HCT116 (cell line): ENCODE results near the gene RBM20. TPM values are rescaled to one million over a fixed set of nuclear protein-coding genes. Genes with fewer than 3 reads are reported as not detected.

Experiments used
- ATAC-seq: fragments of 200-7000 bp; cut with Tn5 transposase; 2 replicates; pipeline ENCODE4 v1.9.1; 2020; ENCODE audit warnings: mild to moderate bottlenecking, moderate library complexity
- BruUV-seq: library from RNA; stranded (reverse); fragments of 400-500 nt; replicated peaks from 2 replicates; lab custom pipeline; 2021; lab: Mats Ljungman, UMichigan
- CTCF ChIA-PET: fragments of 300-600 bp; sonication (Branson Sonifier 250); formaldehyde crosslinking; loops from one replicate; lab custom pipeline; 2021; ENCODE audit warnings: antibody characterized with exemption; lab: Charles Lee
- POLR2A ChIA-PET: fragments of 300-600, 350-600 bp; sonication (Branson Sonifier 250); formaldehyde crosslinking; loops from one replicate; lab custom pipeline; 2021; ENCODE audit warnings: antibody characterized with exemption; lab: Charles Lee
- RAD21 ChIA-PET, 2 experiments: fragments of 300-600 bp; sonication (Branson Sonifier 250); formaldehyde crosslinking; loops; one replicate each; lab custom pipeline; 2023; ENCODE audit warnings: low total read pairs in 2 of 2; ENCODE audit not compliant: uncharacterized antibody in 2 of 2, unreplicated experiment in 2 of 2, low non-redundant PET in 1 of 2; lab: Charles Lee
- DNase-seq: peaks from one replicate; pipeline ENCODE4 v3.0.0-alpha.2; 2010; ENCODE audit warnings: low read depth, low spot score
- H2AFZ ChIP-seq: fragments of 200-600 bp; shearing (Covaris generic), sonication (generic); 2 replicates; pipeline ENCODE4 v1.6.1; 2017; ENCODE audit warnings: low read depth, mixed run types, mixed read lengths, antibody characterized with exemption, low read length; ENCODE audit not compliant: poor library complexity, severe bottlenecking
- H3K27ac ChIP-seq: 2 replicates; pipeline ENCODE4 v1.5.1; 2012; ENCODE audit warnings: low read depth, low read length
- H3K27me3 ChIP-seq: fragments of 200-600 bp; sonication (generic); 2 replicates; pipeline ENCODE4 v1.6.1; 2016; ENCODE audit warnings: mixed run types, low read length, mixed read lengths; ENCODE audit not compliant: insufficient read depth
- H3K36me3 ChIP-seq, 2 experiments: fragments of 200-500 bp in 1 of 2; fragments of 200-600 bp in 1 of 2; sonication (Bioruptor generic) in 1 of 2; sonication (generic) in 1 of 2; 2 replicates each; pipeline versions ENCODE4 v1.5.1 to v1.6.1; 2014 to 2016; ENCODE audit warnings: low read length in 2 of 2, inconsistent platforms in 1 of 2, mixed read lengths in 1 of 2, mixed run types in 1 of 2; ENCODE audit not compliant: insufficient read depth in 2 of 2, control insufficient read depth in 1 of 2
- H3K4me1 ChIP-seq, 2 experiments: fragments of 200-600 bp in 1 of 2; sonication (generic) in 1 of 2; 2 replicates each; pipeline versions ENCODE4 v1.5.1 to v1.6.1; 2012 to 2017; ENCODE audit warnings: low read length in 2 of 2, inconsistent platforms in 1 of 2, mild to moderate bottlenecking in 1 of 2, mixed read lengths in 1 of 2, mixed run types in 1 of 2, moderate library complexity in 1 of 2; ENCODE audit not compliant: insufficient read depth in 2 of 2, control insufficient read depth in 1 of 2
- H3K4me2 ChIP-seq: fragments of 200-600 bp; sonication (generic); 2 replicates; pipeline ENCODE4 v1.6.1; 2017; ENCODE audit warnings: mixed run types, low read length, mixed read lengths
- H3K4me3 ChIP-seq, 2 experiments: fragments of 200-600 bp in 1 of 2; sonication (generic) in 1 of 2; replicated peaks in 1 of 2; 2 replicates each; pipeline ENCODE4 v1.5.1; 2011 to 2016; ENCODE audit warnings: low read length in 2 of 2, control low read depth in 1 of 2, low read depth in 1 of 2, mild to moderate bottlenecking in 1 of 2, mixed read lengths in 1 of 2, mixed run types in 1 of 2
- H3K79me2 ChIP-seq: fragments of 200-600 bp; sonication (generic); 2 replicates; pipeline ENCODE4 v1.6.1; 2017; ENCODE audit warnings: mild to moderate bottlenecking, mixed run types, low read length, moderate library complexity, mixed read lengths; ENCODE audit not compliant: insufficient read depth
- H3K9ac ChIP-seq: fragments of 200-600 bp; sonication (generic); 2 replicates; pipeline ENCODE4 v1.6.1; 2016; ENCODE audit warnings: low read length, mixed read lengths
- H3K9me2 ChIP-seq: fragments of 200-600 bp; sonication (generic), shearing (Covaris generic); 2 replicates; pipeline ENCODE4 v1.6.1; 2017; ENCODE audit warnings: mixed run types, mild to moderate bottlenecking, moderate library complexity; ENCODE audit not compliant: insufficient read depth
- H3K9me3 ChIP-seq, 2 experiments: fragments of 200-500 bp in 1 of 2; fragments of 200-600 bp in 1 of 2; sonication (Bioruptor generic) in 1 of 2; sonication (generic) in 1 of 2; 2 replicates each; pipeline ENCODE4 v1.6.1; 2014 to 2017; ENCODE audit warnings: low read length in 2 of 2, mixed read lengths in 2 of 2, inconsistent platforms in 1 of 2, low read depth in 1 of 2, mild to moderate bottlenecking in 1 of 2, mixed run types in 1 of 2, moderate library complexity in 1 of 2; ENCODE audit not compliant: control insufficient read depth in 1 of 2, insufficient read depth in 1 of 2
- H4K20me1 ChIP-seq: fragments of 200-600 bp; sonication (generic), shearing (Covaris generic); 2 replicates; pipeline ENCODE4 v1.6.1; 2017; ENCODE audit warnings: mixed run types, mild to moderate bottlenecking, moderate library complexity; ENCODE audit not compliant: insufficient read depth
- CBX3 ChIP-seq: IDR thresholded peaks from 2 replicates; pipeline ENCODE4 v1.6.1; 2012; ENCODE audit warnings: low read depth
- CEBPB ChIP-seq: IDR thresholded peaks from 2 replicates; pipeline ENCODE4 v1.6.1; 2012; ENCODE audit warnings: low read depth
- EGR1 ChIP-seq: IDR thresholded peaks from 2 replicates; pipeline ENCODE4 v1.6.1; 2012; ENCODE audit warnings: low read depth
- ELF1 ChIP-seq: IDR thresholded peaks from 2 replicates; pipeline ENCODE4 v1.6.1; 2012; ENCODE audit warnings: low read depth, borderline replicate concordance
- EZH2 ChIP-seq: fragments of 200-600 bp; sonication (generic); IDR thresholded peaks from 2 replicates; pipeline ENCODE4 v1.6.1; 2017; ENCODE audit warnings: antibody characterized with exemption, mixed run types
- EZH2phosphoT487 ChIP-seq: fragments of 200-600 bp; IDR thresholded peaks from 2 replicates; pipeline ENCODE4 v1.6.1; 2018; ENCODE audit warnings: antibody characterized with exemption, borderline replicate concordance
- FOSL1 ChIP-seq: IDR thresholded peaks from 2 replicates; pipeline ENCODE4 v1.6.1; 2012; ENCODE audit warnings: low read depth
- JUND ChIP-seq: IDR thresholded peaks from 2 replicates; pipeline ENCODE4 v1.6.1; 2012
- POLR2A ChIP-seq: IDR thresholded peaks from 2 replicates; pipeline ENCODE4 v1.7.0; 2011; ENCODE audit warnings: borderline replicate concordance; ENCODE audit not compliant: insufficient read depth, insufficient read length; ENCODE audit errors: extremely low read depth
- POLR2AphosphoS5 ChIP-seq: IDR thresholded peaks from 2 replicates; pipeline ENCODE4 v1.6.1; 2011; ENCODE audit warnings: mild to moderate bottlenecking, low read depth, low read length, moderate library complexity
- RAD21 ChIP-seq: IDR thresholded peaks from 2 replicates; pipeline ENCODE4 v1.6.1; 2012; ENCODE audit warnings: low read depth, mild to moderate bottlenecking
- SIN3A ChIP-seq: IDR thresholded peaks from 2 replicates; pipeline ENCODE4 v1.6.1; 2012; ENCODE audit warnings: low read depth
- SP1 ChIP-seq: IDR thresholded peaks from 2 replicates; pipeline ENCODE4 v1.6.1; 2012; ENCODE audit warnings: low read depth
- SRF ChIP-seq: IDR thresholded peaks from 2 replicates; pipeline ENCODE4 v1.6.1; 2012; ENCODE audit warnings: low read depth
- TCF7L2 ChIP-seq: IDR thresholded peaks from 2 replicates; pipeline ENCODE4 v1.7.0; 2011; ENCODE audit warnings: borderline replicate concordance, inconsistent platforms; ENCODE audit not compliant: insufficient read depth, insufficient read length; ENCODE audit errors: extremely low read depth
- ZNF274 ChIP-seq: fragments of 200-500 bp; sonication (Bioruptor generic); IDR thresholded peaks from 2 replicates; pipeline ENCODE4 v1.6.1; 2014; ENCODE audit warnings: mild to moderate bottlenecking, low read depth, low read length, inconsistent platforms
- intact Hi-C: fragments of 100-400 bp; cut with micrococcal nuclease; formaldehyde crosslinking; loops from 2 replicates; pipeline ENCODE4 v1.10.0; 2022
- total RNA-seq: library from RNA; stranded (reverse); gene quantifications from one replicate; pipeline ENCODE4 v1.2.1, GENCODE V29; 2021; ENCODE audit not compliant: unreplicated experiment
- TF ChIP-seq, protein P1 (sequence below): IDR thresholded peaks from 2 replicates; pipeline ENCODE4 v1.6.1; 2012
- TF ChIP-seq, protein P2 (sequence below): IDR thresholded peaks from 2 replicates; pipeline ENCODE4 v1.6.1; 2012
- TF ChIP-seq, protein P3 (sequence below): IDR thresholded peaks from 2 replicates; pipeline ENCODE4 v1.6.1; 2011; ENCODE audit warnings: mild to moderate bottlenecking, low read length, moderate library complexity; ENCODE audit not compliant: insufficient replicate concordance; ENCODE audit errors: extremely low read depth

RBM20 gene
- total RNA-seq, 1 experiment from 2014 or later, result 2.0 TPM

DNA sequence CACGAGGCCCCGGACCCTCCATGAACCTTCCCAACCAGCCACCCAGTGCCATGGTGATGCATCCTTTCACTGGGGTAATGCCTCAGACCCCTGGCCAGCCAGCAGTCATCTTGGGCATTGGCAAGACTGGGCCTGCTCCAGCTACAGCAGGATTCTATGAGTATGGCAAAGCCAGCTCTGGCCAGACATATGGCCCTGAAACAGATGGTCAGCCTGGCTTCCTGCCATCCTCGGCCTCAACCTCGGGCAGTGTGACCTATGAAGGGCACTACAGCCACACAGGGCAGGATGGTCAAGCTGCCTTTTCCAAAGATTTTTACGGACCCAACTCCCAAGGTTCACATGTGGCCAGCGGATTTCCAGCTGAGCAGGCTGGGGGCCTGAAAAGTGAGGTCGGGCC lies 137.0 kb downstream of the RBM20 start:
- no TSS peak for BruUV-seq
- H3K9ac ChIP-seq, result no peak overlapping the region
- POLR2A ChIA-PET, result no interaction called here
- no peaks in the 10 kb centered on the region for H3K79me2 ChIP-seq
- RAD21 ChIA-PET, result no interaction called here
- CTCF ChIA-PET, result no interaction called here
- H3K27me3 ChIP-seq, result no peaks in the 10 kb centered on the region
- no peaks in the 10 kb centered on the region for H3K9me3 ChIP-seq
- 0 out of 4 replicates have a peak, but pooled peaks cover 0 to under 1% of the 10 kb centered on the region in 2 experiments for H3K4me1 ChIP-seq
- H3K4me3 ChIP-seq, result no peak overlapping the region
- no peak overlapping the region for H3K4me2 ChIP-seq
- DNase-seq, result no peak
- H3K9me2 ChIP-seq, result no peaks in the 10 kb centered on the region
- TF ChIP-seq SRF, result no peak
- TF ChIP-seq CEBPB, result no peak
- no peak for TF ChIP-seq ZNF274
- no peak for TF ChIP-seq EGR1
- TF ChIP-seq, protein P1, sequence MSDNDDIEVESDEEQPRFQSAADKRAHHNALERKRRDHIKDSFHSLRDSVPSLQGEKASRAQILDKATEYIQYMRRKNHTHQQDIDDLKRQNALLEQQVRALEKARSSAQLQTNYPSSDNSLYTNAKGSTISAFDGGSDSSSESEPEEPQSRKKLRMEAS, result no peak
- TF ChIP-seq EZH2, result no peak
- TF ChIP-seq POLR2AphosphoS5, result no peak
- TF ChIP-seq ELF1, result no peak
- TF ChIP-seq, protein P2, sequence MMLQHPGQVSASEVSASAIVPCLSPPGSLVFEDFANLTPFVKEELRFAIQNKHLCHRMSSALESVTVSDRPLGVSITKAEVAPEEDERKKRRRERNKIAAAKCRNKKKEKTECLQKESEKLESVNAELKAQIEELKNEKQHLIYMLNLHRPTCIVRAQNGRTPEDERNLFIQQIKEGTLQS, result no peak
- no peak for TF ChIP-seq TCF7L2
- TF ChIP-seq RAD21, result no peak
- TF ChIP-seq CBX3, result no peak
- TF ChIP-seq FOSL1, result no peak
- TF ChIP-seq SIN3A, result no peak
- TF ChIP-seq, protein P3, sequence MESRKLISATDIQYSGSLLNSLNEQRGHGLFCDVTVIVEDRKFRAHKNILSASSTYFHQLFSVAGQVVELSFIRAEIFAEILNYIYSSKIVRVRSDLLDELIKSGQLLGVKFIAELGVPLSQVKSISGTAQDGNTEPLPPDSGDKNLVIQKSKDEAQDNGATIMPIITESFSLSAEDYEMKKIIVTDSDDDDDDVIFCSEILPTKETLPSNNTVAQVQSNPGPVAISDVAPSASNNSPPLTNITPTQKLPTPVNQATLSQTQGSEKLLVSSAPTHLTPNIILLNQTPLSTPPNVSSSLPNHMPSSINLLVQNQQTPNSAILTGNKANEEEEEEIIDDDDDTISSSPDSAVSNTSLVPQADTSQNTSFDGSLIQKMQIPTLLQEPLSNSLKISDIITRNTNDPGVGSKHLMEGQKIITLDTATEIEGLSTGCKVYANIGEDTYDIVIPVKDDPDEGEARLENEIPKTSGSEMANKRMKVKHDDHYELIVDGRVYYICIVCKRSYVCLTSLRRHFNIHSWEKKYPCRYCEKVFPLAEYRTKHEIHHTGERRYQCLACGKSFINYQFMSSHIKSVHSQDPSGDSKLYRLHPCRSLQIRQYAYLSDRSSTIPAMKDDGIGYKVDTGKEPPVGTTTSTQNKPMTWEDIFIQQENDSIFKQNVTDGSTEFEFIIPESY, result no peak
- TF ChIP-seq POLR2A, result no peak
- no peak for TF ChIP-seq JUND
- no peak for TF ChIP-seq SP1
- TF ChIP-seq EZH2phosphoT487, result no peak
- ATAC-seq, result no peak
- H3K27ac ChIP-seq, result no peak overlapping the region
- no peak overlapping the region for H2AFZ ChIP-seq
- H3K36me3 ChIP-seq, result no peaks in the 10 kb centered on the region
- H4K20me1 ChIP-seq, result no peaks in the 10 kb centered on the region
- intact Hi-C loops, result no loop called here
